Measurements from ENCODE around the gene BTG1.
A peak's percentile ranks its signal among the peaks of the same experiment; 100 is the strongest.

Gene BTG1, protein sequence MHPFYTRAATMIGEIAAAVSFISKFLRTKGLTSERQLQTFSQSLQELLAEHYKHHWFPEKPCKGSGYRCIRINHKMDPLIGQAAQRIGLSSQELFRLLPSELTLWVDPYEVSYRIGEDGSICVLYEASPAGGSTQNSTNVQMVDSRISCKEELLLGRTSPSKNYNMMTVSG

DNA sequence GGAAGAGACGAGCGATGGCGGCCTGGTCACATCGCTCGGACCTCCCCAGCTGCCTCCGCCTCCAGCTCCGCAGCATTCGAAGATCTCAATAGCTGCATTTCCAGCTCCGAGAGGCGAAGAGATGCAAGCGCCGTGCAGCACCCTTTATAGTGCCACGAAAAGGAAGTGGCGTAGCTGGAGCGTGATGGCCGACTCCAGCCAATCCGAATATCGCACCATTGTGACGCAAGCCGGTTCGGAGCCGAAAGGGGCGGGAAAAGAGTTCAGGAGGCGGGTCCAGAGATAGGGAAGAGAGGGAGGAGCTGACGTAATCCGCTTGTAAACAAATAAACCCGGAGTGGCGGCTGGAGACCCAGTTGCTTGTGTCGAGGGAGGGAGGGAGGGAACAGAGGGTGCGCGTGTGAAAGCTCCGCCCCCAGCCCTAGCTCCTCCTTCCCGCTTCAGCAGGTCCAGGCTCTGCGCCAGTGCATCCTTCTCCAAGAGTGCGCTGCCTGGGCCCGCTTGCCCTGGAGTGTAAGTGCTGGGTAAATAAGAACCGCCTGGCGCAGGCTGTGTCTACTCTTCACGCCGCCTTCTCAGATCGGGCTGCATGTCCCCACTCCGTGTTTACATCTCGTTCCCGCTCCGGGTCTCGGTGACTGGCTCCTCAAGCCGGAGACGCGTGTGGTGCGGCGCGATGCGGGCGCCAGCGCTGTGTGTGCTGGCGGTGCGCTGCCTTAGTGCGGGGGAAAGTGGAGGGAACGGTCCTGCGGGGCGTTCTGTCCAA lies at the start of gene BTG1:
Gene BTG1 (minus strand): TSS at position 116 of the 766 bp plus-strand sequence. CDS start 311 bp downstream, outside the sequence.
- DNase-seq, result peak; percentile 100

DNA sequence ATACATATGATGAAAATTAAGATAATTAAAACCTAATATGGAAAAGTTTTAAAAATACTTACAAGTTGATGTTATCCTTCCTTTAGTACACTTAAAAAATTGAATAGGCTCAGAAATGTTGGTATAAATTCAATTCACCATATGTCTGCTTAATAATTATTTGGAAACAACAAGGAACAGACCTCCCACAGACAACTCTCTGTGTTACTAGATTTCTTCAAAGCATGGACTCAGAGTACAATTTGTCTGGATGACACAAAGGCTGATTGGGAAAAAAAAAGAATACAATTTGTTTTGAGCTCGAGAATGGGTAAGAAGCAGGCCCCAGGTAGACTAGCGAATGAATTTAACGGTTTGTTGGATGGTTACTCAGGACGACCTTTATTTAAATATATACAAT lies 48.9 kb upstream of the BTG1 start:
- DNase-seq, result peak; percentile 49

DNA sequence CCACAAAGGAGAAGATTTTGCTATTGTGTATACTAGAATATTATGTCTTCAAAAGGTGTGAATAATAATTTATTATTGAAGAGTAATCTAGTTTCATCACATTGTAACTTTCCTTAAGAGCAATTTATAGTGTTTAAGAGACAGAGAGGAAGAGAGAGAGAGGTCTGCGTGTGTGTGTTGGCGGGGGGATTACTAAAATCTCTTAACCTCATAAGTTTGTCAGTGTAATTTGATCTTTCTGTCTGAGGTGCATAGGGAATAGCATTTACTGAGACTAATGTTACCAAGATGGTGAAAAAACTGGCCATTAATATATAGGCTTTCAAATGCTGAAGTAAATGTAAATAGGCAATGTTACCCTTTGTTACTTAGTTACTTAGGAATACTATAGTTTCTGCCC lies 48.2 kb upstream of the BTG1 start:
- DNase-seq, result peak; percentile 84

DNA sequence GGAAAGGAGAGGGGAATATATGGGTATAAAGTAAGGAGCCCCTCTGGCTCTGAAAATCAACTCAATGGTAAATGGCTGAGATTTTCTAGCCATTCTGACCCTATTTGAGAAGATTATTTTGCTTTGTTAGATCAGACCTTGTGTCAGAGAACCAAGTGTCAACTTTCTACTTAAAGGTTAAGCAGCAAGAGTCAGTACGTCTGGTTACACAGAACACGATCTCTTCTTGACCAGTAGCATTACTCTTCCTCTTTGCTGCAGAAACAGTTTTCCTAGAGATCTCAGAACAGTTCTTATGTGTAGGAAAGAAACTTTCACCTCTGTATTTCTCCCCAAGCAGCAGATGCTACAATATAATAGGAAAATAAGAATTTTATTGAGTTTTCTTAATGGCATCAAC lies 47.4 kb upstream of the BTG1 start:
- DNase-seq, result peak; percentile 35

DNA sequence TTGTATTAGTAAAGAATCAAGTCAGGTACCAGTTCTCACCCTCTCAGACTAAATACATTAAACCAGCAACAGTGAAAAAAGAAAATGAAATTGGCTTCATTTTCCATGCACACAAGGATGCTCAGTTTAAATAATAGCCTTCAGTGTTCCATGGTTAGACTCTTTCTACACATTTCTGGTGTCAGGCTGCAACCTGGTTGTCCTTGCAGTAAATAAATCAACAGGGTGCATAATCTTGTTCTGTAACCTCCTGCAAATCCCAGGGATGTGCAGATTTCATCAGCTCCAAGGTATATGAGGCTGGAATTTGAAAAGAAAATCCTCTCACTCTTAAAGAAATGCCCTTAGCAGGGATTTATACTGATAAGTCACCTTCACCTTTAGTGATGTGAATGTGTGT lies 46.7 kb upstream of the BTG1 start:
- DNase-seq, result peak; percentile 71

DNA sequence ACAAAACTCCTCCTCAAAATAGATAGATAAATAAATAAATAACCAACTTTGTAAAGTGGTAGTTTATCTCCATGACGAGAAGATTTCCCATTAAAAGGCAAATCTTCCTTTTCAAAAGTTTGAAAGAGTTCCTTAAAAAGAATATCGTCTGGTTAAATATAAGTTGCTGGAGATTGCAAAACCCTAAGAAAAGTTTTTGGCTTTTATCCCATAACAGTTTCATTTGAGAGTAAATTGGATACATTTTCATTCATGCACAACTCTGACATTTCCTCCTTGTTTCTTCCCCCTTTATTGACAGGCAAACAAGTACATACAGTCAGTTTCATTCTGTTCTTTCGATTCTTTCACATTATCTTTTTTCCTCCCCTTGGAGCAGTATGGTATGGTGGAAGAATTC lies 45.4 kb upstream of the BTG1 start:
- DNase-seq, result no peak

DNA sequence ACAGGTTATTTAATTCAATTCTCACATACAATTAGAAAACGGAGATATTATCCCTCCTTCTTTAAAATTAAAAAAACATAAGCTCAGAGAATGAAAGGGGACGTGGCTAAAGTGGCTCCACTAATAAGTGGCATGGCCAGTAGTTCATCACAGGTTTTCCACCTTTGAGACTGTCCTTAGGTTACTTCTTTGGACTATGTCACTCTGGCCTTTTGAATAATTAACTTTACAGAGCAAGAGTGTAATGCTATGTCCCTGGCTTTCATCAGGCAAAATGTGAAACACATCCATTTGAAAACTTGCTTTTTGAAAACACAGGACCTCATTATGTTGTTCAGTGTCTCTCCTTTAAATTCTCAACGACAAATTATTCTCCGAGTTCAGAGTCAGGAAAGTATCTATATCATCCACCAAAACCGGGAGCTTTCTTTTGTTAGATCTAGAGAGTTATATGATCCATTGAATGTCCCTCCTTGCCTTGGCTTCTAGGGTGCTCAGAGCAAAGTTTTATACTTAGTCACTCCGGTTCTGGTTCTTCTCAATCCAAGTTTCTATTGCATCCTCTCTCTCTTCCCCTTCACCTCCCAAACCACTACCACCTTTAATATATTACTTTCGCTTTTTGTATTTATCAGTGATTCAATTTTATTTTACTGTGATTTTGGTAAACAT lies 43.0 kb upstream of the BTG1 start:
- DNase-seq, result no peak

DNA sequence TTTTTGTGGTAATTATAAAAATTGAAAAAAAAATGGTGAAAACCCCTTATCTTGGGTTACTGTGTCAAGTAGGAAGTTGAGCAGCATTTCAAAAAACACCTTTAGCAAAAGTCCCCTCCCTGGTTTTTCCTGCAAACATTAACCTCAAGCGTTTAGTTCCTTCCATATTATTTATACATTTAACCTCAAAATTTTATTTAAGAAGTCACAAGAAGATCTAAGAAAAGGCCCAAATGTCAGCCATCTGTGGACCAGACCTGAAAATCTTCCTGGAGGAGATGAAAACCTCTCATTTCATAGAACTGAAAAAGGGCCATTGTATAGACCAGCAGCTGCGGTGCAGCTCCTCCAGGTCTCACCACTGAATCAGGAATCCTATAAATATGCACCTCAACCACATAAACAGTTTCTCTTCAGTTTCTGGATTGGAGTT lies 40.4 kb upstream of the BTG1 start:
- no peak for DNase-seq

DNA sequence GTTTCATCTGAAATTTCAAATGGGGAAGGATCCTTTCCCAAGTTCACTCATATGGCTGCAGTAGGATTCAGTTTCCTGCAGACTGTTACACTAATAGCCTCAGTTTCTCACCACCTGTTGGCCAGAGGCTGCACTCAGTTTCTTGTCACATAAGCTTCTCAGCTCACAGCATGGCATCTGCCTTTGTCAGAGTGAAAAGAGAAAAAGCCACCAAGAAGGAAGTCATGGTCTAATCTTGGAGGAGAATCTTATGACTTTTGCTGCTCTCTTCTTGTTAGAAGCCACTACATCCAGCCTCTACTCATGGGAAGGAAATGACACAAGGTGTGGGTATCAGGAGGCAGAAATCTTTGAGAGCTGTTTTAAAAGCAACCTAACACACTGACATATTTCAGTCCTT lies 39.4 kb upstream of the BTG1 start:
- peak; percentile 11 for DNase-seq

DNA sequence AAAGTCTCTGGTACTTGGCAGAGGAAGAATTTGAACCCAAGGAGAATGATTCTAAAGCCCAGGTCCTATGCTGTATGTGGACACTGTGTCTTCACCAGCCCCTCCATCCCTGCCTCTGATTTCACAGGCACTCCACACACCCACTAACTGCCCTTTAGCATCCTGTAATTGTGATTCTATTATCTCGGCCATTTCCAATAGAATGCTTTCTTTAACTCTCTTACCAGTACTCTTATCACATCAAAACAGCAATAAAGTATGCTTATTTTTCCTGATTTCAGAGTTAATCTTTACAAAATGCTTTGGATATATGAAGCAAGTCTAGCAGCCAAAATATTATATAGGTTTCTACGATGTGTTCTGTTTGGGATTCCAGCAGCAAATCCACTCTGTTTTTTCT lies 37.9 kb upstream of the BTG1 start:
- no peak for DNase-seq

DNA sequence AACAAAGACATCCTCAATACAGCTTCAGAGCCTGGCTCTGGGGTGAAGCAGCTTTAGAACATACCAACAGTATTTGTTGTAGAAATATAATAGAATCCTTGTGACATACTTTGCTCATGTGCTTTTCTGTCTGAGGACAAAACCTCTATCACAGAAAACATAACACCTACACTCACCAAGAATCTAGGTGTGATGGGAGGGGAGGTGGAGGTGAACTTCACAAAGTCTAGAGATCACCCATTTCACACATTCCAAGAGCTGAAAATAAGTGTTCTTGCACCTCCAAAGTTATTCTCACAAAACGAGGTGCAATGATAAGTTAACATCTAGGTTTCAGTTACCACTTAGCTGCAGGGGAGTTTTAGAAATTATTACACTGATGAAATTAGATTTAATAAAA lies 32.7 kb upstream of the BTG1 start:
- no peak for DNase-seq

DNA sequence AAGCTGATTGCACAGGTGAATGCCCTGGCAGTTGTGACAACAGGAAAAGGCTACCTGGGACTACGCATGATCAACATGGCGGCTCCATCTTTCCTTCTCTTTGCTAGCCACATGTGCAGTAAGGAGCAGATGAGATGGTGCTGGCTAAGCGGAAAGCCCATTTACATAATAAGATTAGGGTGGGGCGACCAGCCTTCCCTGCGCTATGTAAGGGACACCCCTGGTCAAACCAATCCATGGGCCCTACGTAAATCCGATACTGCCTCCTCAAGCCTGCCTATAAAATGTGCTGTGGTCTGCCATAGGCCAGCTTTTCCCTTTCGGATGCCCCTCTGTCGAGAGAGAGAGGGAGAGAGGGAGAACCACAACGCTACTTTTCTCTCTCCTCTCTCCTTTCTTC lies 31.0 kb upstream of the BTG1 start:
- DNase-seq, result peak; percentile 38

DNA sequence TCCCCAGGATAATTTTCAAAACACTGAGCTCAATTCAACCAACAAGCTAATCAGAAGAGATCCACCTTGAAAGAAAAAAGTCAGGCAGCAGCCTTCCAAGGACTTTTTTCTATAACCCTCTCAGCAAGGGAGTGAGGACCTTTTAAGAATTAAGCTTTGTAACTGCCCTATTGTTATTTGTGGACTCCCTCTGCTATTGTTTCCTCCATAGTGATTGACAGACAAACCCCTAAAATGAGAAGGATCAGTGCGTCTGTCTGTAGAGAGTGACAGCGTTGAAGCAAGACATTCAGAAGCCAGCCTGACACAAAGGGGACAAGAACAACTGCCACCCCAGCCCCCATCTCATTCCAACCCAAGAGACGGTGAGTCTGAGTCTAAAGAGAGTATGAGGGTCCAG lies 30.3 kb upstream of the BTG1 start:
- no peak for DNase-seq

DNA sequence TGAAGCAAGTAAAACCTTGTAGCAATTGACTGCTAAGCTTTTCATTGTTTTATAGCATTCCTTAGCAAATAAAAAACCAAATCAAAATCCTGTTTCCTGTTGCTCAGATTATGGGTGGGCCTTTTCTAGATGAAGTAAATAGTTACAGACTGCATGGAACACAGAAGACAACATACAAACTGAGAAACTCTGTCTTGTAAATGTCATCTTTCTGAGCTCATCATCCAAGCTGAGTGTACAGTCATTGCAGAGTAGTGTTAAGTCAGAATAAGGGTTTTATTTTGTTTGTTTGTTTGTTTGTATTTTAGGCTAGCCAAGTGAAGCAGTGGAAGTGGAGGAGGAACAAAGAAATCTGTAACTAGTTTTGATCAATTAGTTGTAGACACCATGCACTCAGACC lies 24.4 kb upstream of the BTG1 start:
- DNase-seq, result no peak

DNA sequence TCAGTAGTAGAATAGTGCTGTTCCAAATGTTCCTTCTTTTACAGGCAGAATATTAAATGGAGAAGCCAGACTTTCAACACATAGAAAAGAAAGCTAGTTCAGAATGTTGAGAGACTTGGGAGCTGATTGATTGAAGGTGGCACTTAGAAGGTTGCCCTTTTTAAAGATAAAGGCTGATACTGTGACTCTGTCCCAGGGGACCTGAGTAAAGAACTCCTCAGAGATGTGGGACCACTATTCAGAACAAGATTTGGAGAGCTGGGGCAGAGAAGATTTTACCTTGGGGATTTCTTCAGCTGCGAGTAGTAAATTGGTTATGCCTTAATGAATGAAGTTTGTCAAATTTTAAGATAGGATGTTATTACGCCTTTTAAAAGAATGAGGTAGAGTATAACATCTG lies 21.4 kb upstream of the BTG1 start:
- peak; percentile 22 for DNase-seq

DNA sequence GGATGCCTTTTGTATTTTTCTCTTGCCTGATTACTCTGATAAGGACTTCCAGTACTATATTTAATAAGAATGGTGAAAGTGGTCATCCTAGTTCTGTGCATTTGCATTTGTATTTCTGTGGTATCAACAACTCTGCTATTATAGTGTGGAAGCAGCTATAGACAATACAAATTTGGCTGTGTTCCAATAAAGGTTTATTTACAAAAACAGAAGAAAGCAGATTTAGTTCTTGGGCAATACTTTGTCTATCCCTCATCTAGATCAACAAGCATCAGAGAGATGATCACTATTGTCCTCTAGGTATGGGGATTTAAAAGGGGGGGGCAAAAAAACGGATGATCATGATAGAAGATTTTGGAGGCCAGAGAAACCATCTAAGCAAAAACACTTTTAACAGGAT lies 19.1 kb upstream of the BTG1 start:
- DNase-seq, result peak; percentile 47

DNA sequence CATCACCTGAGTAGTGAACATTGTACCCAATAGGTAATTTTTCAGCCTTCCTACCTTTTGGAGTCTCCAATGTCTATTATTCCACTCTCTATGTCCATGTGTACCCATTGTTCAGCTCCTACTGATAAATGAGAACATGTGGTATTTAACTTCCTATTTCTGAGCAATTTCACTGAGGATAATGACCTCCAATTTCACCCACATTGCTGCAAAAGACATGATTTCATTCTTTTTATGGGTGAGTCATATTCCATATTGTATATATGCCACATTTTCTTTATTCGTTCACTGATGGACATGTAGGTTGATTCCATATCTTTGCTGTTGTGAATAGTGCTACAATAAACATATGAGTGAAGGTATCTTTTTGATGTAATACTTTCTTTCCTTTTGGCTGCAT lies 16.4 kb upstream of the BTG1 start:
- no peak for DNase-seq

DNA sequence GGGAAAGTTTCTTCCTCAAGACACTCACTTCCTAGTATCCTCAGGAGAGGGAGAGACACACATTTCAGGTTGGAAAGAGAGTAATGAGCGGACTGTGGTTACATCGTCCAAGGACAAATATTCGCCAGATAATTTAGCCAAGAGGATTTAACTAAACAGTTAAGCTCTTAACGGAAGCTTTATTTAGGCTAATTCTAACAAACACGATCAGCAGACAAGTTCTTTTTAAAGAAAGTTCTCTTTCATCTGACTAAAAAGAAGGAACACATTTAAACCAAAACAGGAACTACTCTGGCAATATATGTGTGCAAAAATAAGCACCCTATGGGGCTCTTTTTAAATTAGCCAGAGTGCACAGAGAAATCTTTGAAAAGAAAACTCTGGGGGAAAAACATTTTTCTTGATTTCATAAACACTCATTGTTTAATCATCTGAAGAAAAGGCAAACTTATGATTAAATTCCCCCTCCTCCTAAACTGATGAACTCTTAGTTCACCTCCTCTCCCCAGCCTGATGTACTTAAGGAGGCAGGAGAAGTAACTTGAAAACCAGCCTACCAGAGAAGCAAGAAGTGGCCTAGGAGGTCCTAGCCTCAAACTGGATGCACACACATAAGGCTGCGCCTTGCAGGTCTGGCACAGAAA lies 13.3 kb upstream of the BTG1 start:
- peak; percentile 33 for DNase-seq

DNA sequence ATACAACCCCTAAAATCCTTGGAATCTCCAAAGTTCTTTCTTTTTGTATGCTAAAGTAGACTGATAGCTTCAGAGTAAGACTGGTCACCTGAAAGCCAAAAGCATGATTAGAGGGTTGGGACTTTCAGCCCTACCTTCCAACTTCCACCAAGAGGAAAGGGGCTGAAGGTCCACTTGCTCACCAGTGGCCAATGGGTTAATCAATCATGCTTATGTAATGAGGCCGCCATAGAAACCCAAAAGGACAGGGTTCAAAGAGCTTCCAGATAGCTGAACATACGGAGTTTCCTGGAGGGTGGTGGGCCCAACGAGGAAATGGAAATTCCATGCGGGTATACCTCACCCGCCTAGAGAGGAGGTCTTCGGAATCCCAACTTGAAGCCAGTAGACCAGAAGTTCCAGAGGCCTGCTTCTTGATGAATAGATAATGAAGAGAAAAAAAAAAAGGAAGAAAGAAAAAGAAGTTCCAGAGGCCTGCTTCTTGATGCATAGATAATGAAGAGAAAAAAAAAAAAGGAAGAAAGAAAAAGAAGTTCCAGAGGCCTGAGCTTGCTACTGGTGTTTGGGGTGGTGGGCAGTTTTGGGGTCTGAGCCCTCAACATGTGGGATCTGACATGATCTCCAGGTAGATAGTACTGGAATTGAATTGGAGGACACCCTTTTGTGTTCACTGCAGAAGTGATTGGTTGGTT lies 11.2 kb upstream of the BTG1 start:
- DNase-seq, result no peak

DNA sequence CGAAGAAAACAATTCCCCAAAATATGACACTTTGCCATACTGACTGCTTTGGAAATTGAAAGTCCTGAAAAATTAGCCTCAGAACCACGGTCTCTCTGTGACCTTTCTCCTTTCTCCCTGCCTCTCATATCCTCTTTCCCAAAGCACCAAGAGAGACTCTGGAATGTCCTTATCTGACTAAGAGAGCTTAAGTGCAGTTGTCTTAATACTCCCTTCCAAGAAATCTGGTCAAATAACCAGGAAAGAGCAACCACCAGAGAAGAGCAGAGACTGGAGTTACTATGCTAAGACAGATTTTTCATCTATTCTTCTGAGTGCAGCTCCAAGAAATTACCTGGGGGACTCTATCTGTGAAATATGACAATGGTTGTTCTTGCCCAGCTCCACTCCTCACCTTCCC lies 10.5 kb upstream of the BTG1 start:
- no peak for DNase-seq

DNA sequence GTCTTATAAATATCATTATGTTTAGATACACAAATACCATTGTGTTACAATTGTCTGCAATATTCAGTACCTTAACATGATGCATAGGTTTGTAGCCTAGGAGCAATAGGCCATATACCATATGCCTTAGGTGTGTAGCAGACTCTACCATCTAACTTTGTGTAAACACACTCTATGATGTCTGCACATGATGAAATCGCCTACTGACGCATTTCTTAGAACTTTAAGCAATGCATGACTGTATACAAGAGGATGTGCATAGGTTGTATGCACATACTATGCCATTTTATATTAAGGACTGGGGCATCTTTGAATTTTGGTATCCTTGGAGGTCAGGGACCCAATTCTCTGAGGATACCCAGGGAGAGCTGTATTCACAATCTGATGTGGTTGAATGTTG lies 10.1 kb upstream of the BTG1 start:
- no peak for DNase-seq

DNA sequence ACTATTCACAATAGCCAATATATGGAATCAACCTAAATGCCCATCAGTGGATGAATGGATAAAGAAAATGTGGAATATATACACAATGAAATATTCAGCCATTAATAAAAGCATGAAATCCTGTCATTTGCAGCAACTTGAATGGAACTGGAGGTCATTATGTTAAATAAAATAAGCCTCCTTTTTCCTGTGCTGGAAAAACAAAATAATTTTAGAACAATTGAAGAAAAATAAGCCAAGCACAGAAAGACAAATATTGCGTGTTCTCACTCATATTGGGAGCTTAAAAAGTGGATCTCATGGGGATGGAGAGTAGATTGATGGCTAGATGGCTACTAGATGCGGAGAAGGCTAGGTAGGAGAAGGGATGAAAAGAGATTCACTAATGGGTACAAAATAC lies 6.3 kb upstream of the BTG1 start:
- no peak for DNase-seq

DNA sequence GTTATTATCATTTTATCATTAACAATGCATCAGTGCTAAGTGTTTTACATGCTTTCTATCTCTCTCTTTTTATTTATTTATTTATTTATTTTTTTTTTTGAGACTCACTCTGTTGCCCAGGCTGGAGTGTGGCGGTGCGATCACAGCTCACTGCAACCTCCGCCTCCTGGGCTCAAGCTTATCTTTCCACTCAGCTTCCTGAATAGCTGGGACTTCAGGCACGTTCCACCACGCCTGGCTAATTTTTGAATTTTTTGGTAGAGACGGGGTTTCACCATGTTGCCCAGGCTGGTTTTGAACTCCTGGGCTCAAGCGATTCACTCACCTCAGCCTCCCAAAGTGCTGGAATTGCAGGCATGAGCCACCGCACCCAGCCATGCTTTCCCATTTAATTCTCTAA lies 3.9 kb upstream of the BTG1 start:
- no peak for DNase-seq

Data from NCI-H82 (cell line).